Stomach (tissue), 9 donors: ENCODE results near the gene SERPINB7. TPM values are rescaled to one million over a fixed set of nuclear protein-coding genes. Genes with fewer than 3 reads are reported as not detected.

Experiments
- DNase-seq, 2 donors: peaks; one replicate each; pipeline versions ENCODE4 v3.0.0 to v3.0.0-alpha.2; 2013 to 2019
- H3K27ac ChIP-seq, 5 donors: fragments of 200-600 bp in 4 of 5; sonication (generic) in 4 of 5; one replicate each; pipeline ENCODE4 v1.5.1; 2013 to 2019; ENCODE audit warnings: mild to moderate bottlenecking in 1 of 5, moderate library complexity in 1 of 5
- H3K27me3 ChIP-seq, 3 donors: fragments of 200-600 bp; sonication (generic); one replicate each; pipeline ENCODE4 v1.5.1; 2017 to 2019; ENCODE audit warnings: mixed run types in 1 of 3
- H3K36me3 ChIP-seq, 4 donors: fragments of 200-600 bp; sonication (generic); 1 replicate in 3 of 4; 2 replicates in 1 of 4; pipeline ENCODE4 v1.5.1; 2016 to 2019
- H3K4me1 ChIP-seq, 4 donors: fragments of 200-600 bp; sonication (generic); one replicate each; pipeline ENCODE4 v1.5.1; 2016 to 2019
- H3K4me3 ChIP-seq, 4 donors: fragments of 200-600 bp; sonication (generic) in 3 of 4; one replicate each; pipeline ENCODE4 v1.5.1; 2016 to 2019; ENCODE audit warnings: mild to moderate bottlenecking in 1 of 4
- H3K9me3 ChIP-seq, 4 donors: fragments of 200-600 bp; sonication (generic); one replicate each; pipeline ENCODE4 v1.5.1; 2016 to 2019
- CTCF ChIP-seq, 7 experiments: fragments of 450-650 bp in 4 of 7; fragments of 200-600 bp in 3 of 7; sonication (generic) in 3 of 7; IDR thresholded peaks; one replicate each; pipeline ENCODE4 v1.5.1; 2016 to 2019; ENCODE audit warnings: antibody characterized with exemption in 7 of 7, control low read depth in 2 of 7, mild to moderate bottlenecking in 1 of 7
- EP300 ChIP-seq: sonication (generic); formaldehyde crosslinking; IDR thresholded peaks from one replicate; pipeline ENCODE4 v1.6.1; 2017; ENCODE audit warnings: antibody characterized with exemption
- POLR2A ChIP-seq, 4 donors: fragments of 450-650 bp; IDR thresholded peaks; one replicate each; pipeline ENCODE4 v1.6.1; 2016; ENCODE audit warnings: antibody characterized with exemption in 4 of 4, control low read depth in 2 of 4, mild to moderate bottlenecking in 1 of 4, moderate library complexity in 1 of 4
- POLR2AphosphoS5 ChIP-seq, 3 donors: sonication (generic); formaldehyde crosslinking; IDR thresholded peaks; one replicate each; pipeline ENCODE4 v1.6.1; 2016; ENCODE audit warnings: antibody characterized with exemption in 3 of 3
- WGBS, 5 donors: extraction: QIAGEN DNeasy Blood & Tissue Kit in 3 of 5; methylation state at CpG; one replicate each; pipeline versions ENCODE4 v1.1.5 to v1.1.7; 2013 to 2018; 5-methylcytosine and 5-hydroxymethylcytosine counted together
- intact Hi-C: fragments of 100-400 bp; cut with DNase I; formaldehyde crosslinking; loops from one replicate; pipeline ENCODE4 v1.15.1; 2023; ENCODE audit warnings: low total_unique reads
- polyA plus RNA-seq, 3 donors: library from polyadenylated mRNA; stranded (reverse); fragments of 200-250 nt; gene quantifications; one replicate each; pipeline ENCODE4 v1.2.3, GENCODE V29; 2013
- total RNA-seq, 5 donors: library from RNA; depleted of rRNA; stranded (reverse); fragments of >200 nt; gene quantifications; one replicate each; pipeline versions ENCODE4 v1.1.0 to v1.2.3, GENCODE V29; 2014 to 2016
- donor health status: healthy with polysubstance abuse.
- donor health status: Bipolar disorder and iron deficiency.
- donor health status: healthy.

The SERPINB7 gene
- total and polyA plus RNA-seq, 8 donors = 0.23 to 5.2 TPM; not detected in 6

- no peaks in the 10 kb centered on the region for H3K36me3 ChIP-seq
- no peak for TF ChIP-seq POLR2A (IDR thresholded peaks at IDR 0.05)
- no peak for TF ChIP-seq EP300
- TF ChIP-seq CTCF (IDR thresholded peaks at IDR 0.05) = no peak
- TF ChIP-seq POLR2AphosphoS5 (IDR thresholded peaks at IDR 0.05) = no peak
- intact Hi-C loops = no loop called here
- H3K27me3 ChIP-seq = peaks cover 0 to 8% (median 0%) of the 10 kb centered on the region in 3 donors
- no peaks in the 10 kb centered on the region for H3K4me1 ChIP-seq
- 58 to 68% (median 62%) methylated on average over 7 of the region's 7 CpGs for WGBS, 5 donors
- no peak overlapping the region for H3K4me3 ChIP-seq
- H3K27ac ChIP-seq = no peak overlapping the region
- no peaks in the 10 kb centered on the region for H3K9me3 ChIP-seq
- no peak for DNase-seq
These were observed 67.8 kb downstream of the SERPINB7 start for GRCh38 chr18:63843008-63843407.

- peak in 1 of 2 donors; percentile 51 for DNase-seq
- WGBS, 5 donors = 8 to 16% (median 12%) methylated on average over 3 of the region's 3 CpGs
- H3K27ac ChIP-seq = no peak overlapping the region
- intact Hi-C loops = no loop called here
- H3K4me3 ChIP-seq = no peak overlapping the region
- no peaks in the 10 kb centered on the region for H3K9me3 ChIP-seq
- TF ChIP-seq POLR2AphosphoS5 (IDR thresholded peaks at IDR 0.05) = no peak
- TF ChIP-seq POLR2A (IDR thresholded peaks at IDR 0.05) = no peak
- TF ChIP-seq EP300 = no peak
- TF ChIP-seq CTCF (IDR thresholded peaks at IDR 0.05) = no peak
- peaks cover 0 to 8% (median 0%) of the 10 kb centered on the region in 3 donors for H3K27me3 ChIP-seq
- H3K36me3 ChIP-seq = no peaks in the 10 kb centered on the region
- no peaks in the 10 kb centered on the region for H3K4me1 ChIP-seq
These were observed 69.0 kb downstream of the SERPINB7 start for GRCh38 chr18:63844254-63844653.

- Histone ChIP-seq H3K36me3 (no peaks in the 10 kb centered on the region), H3K27me3 (peaks cover 0 to 3% (median 0%) of the 10 kb centered on the region in 3 donors), H3K4me3 (no peak overlapping the region), H3K9me3 (no peaks in the 10 kb centered on the region), H3K27ac (no peak overlapping the region), H3K4me1 (no peaks in the 10 kb centered on the region)
- 2 to 5% (median 3%) methylated on average over 2 of the region's 2 CpGs for WGBS, 5 donors
- peak in 1 of 2 donors; percentile 78 for DNase-seq
- intact Hi-C loops = no loop called here
- TF ChIP-seq EP300 = no peak
- TF ChIP-seq CTCF (IDR thresholded peaks at IDR 0.05) = peak in 4 of 7 experiments; percentile 18 to 35 (median 23)
These were observed 72.9 kb downstream of the SERPINB7 start for GRCh38 chr18:63848159-63848558.

- peak in 1 of 2 donors; percentile 42 for DNase-seq
- WGBS, 5 donors = 25 to 34% (median 29%) methylated on average over 4 of the region's 4 CpGs
- no peaks in the 10 kb centered on the region for H3K36me3 ChIP-seq
These were observed 74.8 kb downstream of the SERPINB7 start for GRCh38 chr18:63850020-63850419.

More at GRCh38 chr18:63850020-63850419, 74.8 kb downstream of the SERPINB7 start:
- Histone ChIP-seq H3K27me3 (no peaks in the 10 kb centered on the region), H3K4me3 (no peak overlapping the region), H3K27ac (no peak overlapping the region), H3K9me3 (peaks cover 0 to 3% (median 0%) of the 10 kb centered on the region in 4 donors), H3K4me1 (no peaks in the 10 kb centered on the region)
- intact Hi-C loops = no loop called here
- TF ChIP-seq CTCF (IDR thresholded peaks at IDR 0.05) (no peak), EP300 (no peak), POLR2A (IDR thresholded peaks at IDR 0.05) (no peak), POLR2AphosphoS5 (IDR thresholded peaks at IDR 0.05) (no peak)
